NCI-H82 treated with DMSO at 0.1 percent for 48 hours (cell line): ENCODE measurements around the gene SYPL1.

ENCODE experiments used
- DNase-seq: peaks from one replicate; lab custom pipeline; 2025; ENCODE audit not compliant: unreplicated experiment; lab: John Stamatoyannopoulos, UW

The SYPL1 gene

GRCh38 chr7:106068986-106069385 lies 43.1 kb downstream of the SYPL1 start:
- no peak for DNase-seq

- DNase-seq = no peak
Observed at GRCh38 chr7:106068538-106068961, 43.6 kb downstream of the SYPL1 start.

DNA sequence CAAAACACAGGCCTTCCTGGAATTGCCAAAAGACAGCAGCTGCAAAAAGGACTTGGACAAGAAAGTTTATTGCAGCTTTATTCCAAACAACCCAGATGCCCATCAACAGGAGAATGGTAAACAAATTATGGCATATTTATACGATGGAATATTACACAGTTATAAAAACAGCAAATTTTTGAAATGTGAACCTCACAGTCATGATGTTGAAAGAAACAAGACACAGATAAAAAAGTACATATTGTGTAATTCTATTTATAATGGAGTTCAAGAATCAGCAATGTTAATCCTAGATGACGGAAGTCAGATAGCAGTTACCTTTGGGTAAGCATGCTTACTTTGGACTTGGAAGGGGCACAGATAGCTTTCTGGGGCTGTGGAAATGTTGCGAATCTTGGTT lies 44.4 kb downstream of the SYPL1 start:
- DNase-seq = no peak

DNA sequence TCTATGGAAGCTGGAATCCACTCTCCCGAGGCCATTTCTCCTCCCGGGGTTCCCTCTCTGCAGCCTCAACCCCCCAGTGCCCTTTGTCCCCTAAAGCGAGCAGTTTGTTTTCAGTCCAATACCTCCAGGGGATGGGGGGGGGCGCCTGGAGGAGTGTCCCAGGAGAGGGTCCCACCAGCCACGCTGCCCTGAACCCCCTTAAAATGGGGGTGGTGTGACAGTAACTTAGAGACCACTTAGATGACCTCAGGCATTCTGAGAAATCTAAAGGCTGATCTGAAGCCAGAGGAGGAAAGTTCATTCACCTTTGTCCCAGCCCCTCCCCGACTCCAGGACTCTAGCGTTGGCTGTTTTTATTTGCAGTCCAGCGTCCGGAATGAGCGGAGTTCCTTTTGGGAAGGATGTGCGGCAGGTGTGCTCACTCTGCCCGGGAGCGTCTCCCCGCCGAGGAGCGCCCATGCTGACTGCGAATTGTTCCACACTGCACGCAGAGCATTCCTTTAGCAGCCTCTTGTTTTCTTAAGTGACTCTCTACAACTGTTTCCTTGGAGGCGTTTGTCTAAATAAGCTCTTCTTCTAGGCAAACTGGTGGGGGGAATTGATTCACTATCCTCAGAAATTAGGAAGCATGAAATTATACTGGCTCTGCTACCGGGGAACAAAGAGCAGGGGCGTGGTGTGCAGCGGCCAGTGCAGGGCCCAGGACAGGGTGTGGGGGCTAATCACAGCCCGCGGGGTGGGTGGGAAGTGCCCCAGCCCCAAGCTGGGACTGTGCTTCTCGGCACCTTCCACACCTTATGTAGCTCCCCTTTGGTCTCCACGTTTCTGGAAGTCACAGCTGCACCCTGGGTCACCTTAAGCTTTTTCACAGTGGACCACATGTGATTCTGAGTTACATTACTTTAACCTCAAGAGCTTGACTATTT lies 46.3 kb downstream of the SYPL1 start:
- DNase-seq = no peak

GRCh38 chr7:106064771-106065574 lies 47.1 kb downstream of the SYPL1 start:
- no peak for DNase-seq

DNA sequence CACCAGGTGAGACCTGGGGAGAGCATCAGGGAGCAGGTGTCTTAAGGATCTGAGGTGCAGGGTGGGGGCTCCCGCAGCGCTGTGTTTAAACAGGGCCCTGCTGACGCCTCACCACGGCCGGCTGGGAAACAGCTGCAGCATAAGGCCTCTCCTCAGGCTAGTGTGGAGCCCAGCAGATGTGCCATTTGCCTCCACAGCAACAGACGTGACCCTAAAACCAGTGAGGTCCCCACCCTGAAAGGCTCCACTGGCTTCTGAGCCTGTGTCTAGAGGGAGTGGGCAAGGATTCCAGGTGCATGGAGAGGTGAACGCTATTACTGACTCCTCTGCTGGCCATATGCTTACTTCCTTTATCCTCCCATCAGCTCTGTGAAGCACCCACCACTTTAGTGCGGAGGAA lies 47.8 kb downstream of the SYPL1 start:
- DNase-seq = no peak

DNA sequence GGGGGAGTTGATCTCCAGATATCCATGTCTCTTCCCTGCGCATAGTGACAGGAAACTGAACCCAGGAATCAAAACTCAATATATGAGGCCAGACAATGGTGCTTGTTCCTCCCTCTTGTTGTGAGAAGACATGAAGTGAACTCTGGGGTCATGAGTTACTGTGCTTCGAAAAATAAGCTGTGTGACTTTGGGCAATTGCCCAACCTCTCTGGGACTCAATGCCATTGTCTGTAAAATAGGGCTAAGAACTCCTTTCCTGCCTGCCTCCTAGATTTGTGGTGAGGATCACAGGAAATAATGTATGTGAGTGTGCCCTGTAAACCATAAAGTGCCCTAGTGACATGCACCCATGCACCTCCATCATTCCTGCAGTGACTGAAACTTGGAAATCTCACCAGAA lies 48.4 kb downstream of the SYPL1 start:
- DNase-seq = no peak

GRCh38 chr7:106063024-106063423 lies 49.1 kb downstream of the SYPL1 start:
- no peak for DNase-seq

GRCh38 chr7:106062521-106062931 lies 49.6 kb downstream of the SYPL1 start:
- no peak for DNase-seq

- no peak for DNase-seq
Observed at GRCh38 chr7:106062006-106062405, 50.1 kb downstream of the SYPL1 start.

GRCh38 chr7:106061301-106061979 lies 50.7 kb downstream of the SYPL1 start:
- DNase-seq = no peak

DNA sequence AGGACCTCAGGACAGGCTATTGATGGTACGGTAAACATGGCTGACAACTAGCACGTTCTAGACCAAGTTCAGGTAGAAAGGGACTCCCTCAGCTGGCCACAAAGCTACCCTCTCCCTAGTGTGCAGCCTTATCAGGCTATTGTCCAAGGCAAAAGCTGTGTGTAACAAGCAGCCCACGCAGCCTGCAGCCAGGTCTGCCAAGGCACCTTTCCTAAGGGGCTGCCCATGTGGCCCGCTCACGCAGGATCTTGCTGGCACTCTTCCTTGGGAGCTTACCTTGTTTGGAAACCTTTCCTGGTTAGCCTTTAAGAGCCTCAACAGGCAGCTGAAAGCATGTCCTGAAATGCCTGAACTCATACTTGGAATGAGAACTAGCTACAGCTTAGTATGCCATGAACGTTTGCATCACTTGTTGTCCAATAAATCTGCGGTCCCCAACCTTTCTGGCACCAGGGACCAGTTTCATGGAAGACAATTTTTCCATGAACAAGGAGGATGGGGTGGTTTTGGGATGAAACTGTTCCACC lies 51.7 kb downstream of the SYPL1 start:
- DNase-seq = no peak

DNA sequence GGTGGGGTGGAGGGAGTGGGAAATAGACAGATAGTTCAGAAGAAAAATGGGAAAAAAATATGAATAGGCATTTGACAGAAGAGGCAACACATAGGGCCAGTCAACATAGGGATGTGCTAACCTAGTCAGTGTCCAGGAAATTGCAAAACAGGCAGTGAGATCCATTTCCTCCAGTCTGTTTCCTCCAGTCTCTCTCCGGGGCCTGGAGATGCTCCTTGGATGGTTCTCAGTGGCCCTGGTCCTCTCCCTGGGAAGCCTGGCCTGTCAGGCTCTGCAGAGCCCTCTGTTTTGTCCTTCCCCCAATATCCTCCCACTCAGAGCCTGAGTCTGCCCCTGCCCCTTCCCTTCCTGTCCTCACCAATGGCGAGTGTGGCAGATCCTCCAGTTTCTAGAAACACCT lies 52.6 kb downstream of the SYPL1 start:
- DNase-seq = no peak

GRCh38 chr7:106058928-106059324 lies 53.2 kb downstream of the SYPL1 start:
- DNase-seq = no peak

- no peak for DNase-seq
Observed at GRCh38 chr7:106057962-106058927, 53.9 kb downstream of the SYPL1 start.

DNA sequence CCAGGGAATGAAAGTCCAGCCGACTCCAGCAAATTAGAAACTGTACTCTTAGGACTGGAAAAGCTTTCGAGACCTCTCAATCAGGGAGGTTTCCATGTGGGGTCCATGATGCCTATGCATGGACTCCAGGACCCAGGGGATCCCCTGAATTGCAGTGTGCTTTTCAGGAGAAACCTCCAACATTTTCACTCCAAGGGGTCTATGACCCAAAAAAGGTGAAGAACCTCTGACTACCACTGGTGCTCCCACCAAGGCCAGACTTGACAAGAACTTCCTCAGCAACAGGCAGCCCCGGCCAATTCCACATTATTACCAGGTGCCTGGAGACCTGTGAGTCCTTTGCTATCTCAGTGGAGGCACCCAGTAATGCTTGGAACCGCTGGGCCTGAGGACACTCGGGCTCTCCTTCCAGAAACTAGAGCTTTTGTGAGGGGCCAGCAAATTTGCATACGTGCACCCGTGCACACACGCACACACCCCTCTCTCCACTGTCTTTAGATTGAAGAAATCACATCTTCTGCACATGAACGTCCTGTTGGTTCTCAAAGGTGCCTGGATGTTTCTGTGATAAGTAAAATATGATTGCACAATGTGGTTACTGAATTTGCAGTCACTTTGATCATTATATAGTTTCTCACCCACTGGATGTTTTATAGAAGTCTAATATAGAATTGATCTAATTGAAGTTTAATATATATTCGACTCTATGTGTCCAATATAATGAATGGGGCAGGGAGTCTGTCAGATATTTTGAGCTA lies 54.7 kb downstream of the SYPL1 start:
- no peak for DNase-seq

DNA sequence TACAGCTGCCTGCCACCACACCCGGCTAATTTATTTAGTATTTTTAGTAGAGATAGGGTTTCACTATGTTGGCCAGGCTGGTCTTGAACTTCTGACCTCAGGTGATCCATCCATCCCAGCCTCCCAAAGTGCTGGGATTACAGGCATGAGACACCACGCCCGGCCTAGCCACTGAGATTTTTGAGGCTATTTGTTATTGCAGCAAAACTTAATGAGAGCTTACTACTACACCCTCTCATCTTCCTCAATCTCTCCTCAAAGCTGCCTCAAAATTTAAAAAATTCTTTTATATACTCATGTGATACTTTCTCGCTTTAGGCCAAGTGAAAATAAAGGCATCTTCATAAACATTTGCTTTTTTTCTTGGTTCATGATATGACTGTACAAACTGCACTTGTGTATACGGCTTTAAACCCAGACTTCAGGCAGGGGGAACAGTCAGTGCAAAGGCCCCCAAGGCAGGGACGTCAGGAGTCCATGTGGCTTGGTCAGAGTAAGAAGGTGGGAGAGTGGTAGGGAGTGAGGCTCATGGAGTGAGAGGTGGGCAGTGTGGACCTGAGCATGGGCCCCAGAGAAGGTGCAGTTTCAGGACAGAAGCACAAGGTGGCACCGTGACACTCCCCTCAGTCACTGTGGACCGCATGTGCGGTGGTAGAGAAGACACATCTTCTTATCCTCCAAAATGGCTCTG lies 55.5 kb downstream of the SYPL1 start:
- DNase-seq = peak; percentile 58

DNA sequence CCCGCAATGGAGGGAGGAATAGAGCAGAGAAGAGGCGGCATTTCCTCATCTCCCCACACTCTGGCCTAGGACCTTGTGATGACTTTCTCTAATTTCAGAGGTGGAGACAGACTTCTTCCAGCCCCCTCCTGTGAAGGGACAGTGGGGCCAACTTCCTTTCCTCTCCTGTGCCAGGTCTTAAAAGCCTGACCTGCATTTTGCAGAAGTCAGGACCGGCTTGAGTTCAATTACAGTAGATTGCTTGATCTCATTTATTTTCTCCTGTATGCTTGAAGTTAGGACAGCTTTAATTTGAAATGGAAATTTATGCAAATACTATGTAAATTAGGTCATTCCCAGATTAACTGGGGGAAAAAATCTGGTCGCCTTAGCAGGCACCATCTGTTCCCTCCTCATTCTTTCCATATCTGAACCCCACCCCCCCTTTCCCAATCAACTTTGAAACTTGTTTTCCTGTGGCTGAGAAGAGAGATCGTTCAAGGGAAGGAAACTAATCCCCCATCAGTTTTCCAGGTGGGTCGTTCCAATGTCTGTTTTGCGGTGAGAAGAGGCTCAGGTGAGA lies 57.1 kb downstream of the SYPL1 start:
- DNase-seq = peak; percentile 40
